OCI-LY7 (cell line): Measurements from ENCODE around the gene CSHL1. TPM values are rescaled to one million over a fixed set of nuclear protein-coding genes. Genes with fewer than 3 reads are reported as not detected.

Experiments
- BruUV-seq: library from RNA; stranded (reverse); fragments of 400-500 nt; replicated peaks from 2 replicates; lab custom pipeline; 2021; lab: Mats Ljungman, UMichigan
- CTCF ChIA-PET: fragments of 300-600 bp; sonication (Branson Sonifier 250); formaldehyde crosslinking; loops from one replicate; lab custom pipeline; 2022; ENCODE audit warnings: antibody characterized with exemption; ENCODE audit not compliant: unreplicated experiment; lab: Charles Lee
- POLR2A ChIA-PET: fragments of 300-600 bp; sonication (Branson Sonifier 250); formaldehyde crosslinking; loops from one replicate; lab custom pipeline; 2022; ENCODE audit warnings: antibody characterized with exemption; lab: Charles Lee
- DNase-seq: peaks from one replicate; pipeline ENCODE4 v3.0.0-alpha.2; 2015; ENCODE audit warnings: low spot score
- H2AFZ ChIP-seq: fragments of 200-600 bp; sonication (generic), shearing (Covaris generic); 2 replicates; pipeline ENCODE4 v1.6.1; 2014; ENCODE audit warnings: mild to moderate bottlenecking, antibody characterized with exemption, low read length, moderate library complexity
- H3K27ac ChIP-seq: fragments of 200-600 bp; sonication (generic); 2 replicates; pipeline ENCODE4 v1.5.1; 2014; ENCODE audit warnings: mixed run types, low read depth, mild to moderate bottlenecking, moderate library complexity, low read length, inconsistent platforms; ENCODE audit not compliant: poor library complexity, severe bottlenecking
- H3K36me3 ChIP-seq: fragments of 200-600 bp; sonication (generic); 2 replicates; pipeline ENCODE4 v1.6.1; 2014; ENCODE audit warnings: mild to moderate bottlenecking, antibody characterized with exemption, low read length, moderate library complexity, mixed read lengths; ENCODE audit not compliant: insufficient read depth
- H3K4me1 ChIP-seq: fragments of 200-600 bp; sonication (generic); 2 replicates; pipeline ENCODE4 v1.5.1; 2014; ENCODE audit warnings: mild to moderate bottlenecking, low read length; ENCODE audit not compliant: insufficient read depth, poor library complexity, severe bottlenecking
- H3K4me2 ChIP-seq: fragments of 200-600 bp; sonication (generic); 2 replicates; pipeline ENCODE4 v1.6.1; 2014; ENCODE audit warnings: mild to moderate bottlenecking, low read length
- H3K4me3 ChIP-seq: fragments of 200-600 bp; sonication (generic); 2 replicates; pipeline ENCODE4 v1.5.1; 2014; ENCODE audit warnings: mild to moderate bottlenecking, low read depth, low read length; ENCODE audit not compliant: poor library complexity, severe bottlenecking
- H3K79me2 ChIP-seq: fragments of 200-600 bp; sonication (generic); 2 replicates; pipeline ENCODE4 v1.6.1; 2016; ENCODE audit warnings: low read depth, mild to moderate bottlenecking, low read length, moderate library complexity, mixed read lengths; ENCODE audit not compliant: insufficient read depth
- H3K9me2 ChIP-seq: fragments of 200-600 bp; sonication (generic); 2 replicates; pipeline ENCODE4 v1.6.1; 2016; ENCODE audit warnings: mild to moderate bottlenecking, low read length, mixed read lengths; ENCODE audit not compliant: insufficient read depth
- H3K9me3 ChIP-seq: fragments of 200-600 bp; sonication (generic); 2 replicates; pipeline ENCODE4 v1.6.1; 2014; ENCODE audit warnings: mild to moderate bottlenecking, mixed run types, low read length, mixed read lengths
- H4K20me1 ChIP-seq: fragments of 200-600 bp; sonication (generic); 2 replicates; pipeline ENCODE4 v1.6.1; 2014; ENCODE audit warnings: mild to moderate bottlenecking, antibody characterized with exemption, low read length, moderate library complexity, mixed read lengths; ENCODE audit not compliant: insufficient read depth
- CTCF ChIP-seq: fragments of 200-600 bp; sonication (generic); conservative IDR thresholded peaks from 2 replicates; pipeline ENCODE4 v1.5.1; 2014; ENCODE audit warnings: mild to moderate bottlenecking, antibody characterized with exemption, low read length, moderate library complexity, mixed read lengths
- EZH2phosphoT487 ChIP-seq: fragments of 200-600 bp; sonication (generic); IDR thresholded peaks from 2 replicates; pipeline ENCODE4 v1.6.1; 2018; ENCODE audit warnings: low read depth, borderline replicate concordance, mild to moderate bottlenecking, mixed run types, antibody characterized with exemption, low read length, moderate library complexity, mixed read lengths
- intact Hi-C: fragments of 100-400 bp; cut with micrococcal nuclease; formaldehyde crosslinking; loops from one replicate; pipeline ENCODE4 v1.10.0; 2022; ENCODE audit not compliant: unreplicated experiment
- total RNA-seq, 2 experiments: library from RNA; depleted of rRNA in 1 of 2; stranded (reverse); fragments of >200 nt in 1 of 2; shearing (Covaris generic) in 1 of 2; gene quantifications; 2 replicates each; pipeline ENCODE4 v1.2.3, GENCODE V29; 2014 to 2022

Gene CSHL1
- total RNA-seq, 2 experiments from 2014 or later: not detected

- H3K9me3 ChIP-seq: no peaks in the 10 kb centered on the region
- H3K27ac ChIP-seq: no peak overlapping the region
- H4K20me1 ChIP-seq: no peaks in the 10 kb centered on the region
- CTCF ChIA-PET: interaction anchor here (1.5 kb wide), 2 partner anchors 8 to 23 kb away, joined by 3 to 6 read pairs; no protein-coding TSS in a partner anchor
- no peaks in the 10 kb centered on the region for H3K9me2 ChIP-seq
- no peak for TF ChIP-seq EZH2phosphoT487
- no peak for TF ChIP-seq CTCF
- H3K4me2 ChIP-seq: no peak overlapping the region
- no TSS peak for BruUV-seq
- no peak for DNase-seq
- intact Hi-C loops: no loop called here
- H2AFZ ChIP-seq: no peak overlapping the region
- no peak overlapping the region for H3K4me3 ChIP-seq
- peaks cover 69% of the 10 kb centered on the region for H3K4me1 ChIP-seq
- H3K36me3 ChIP-seq: no peaks in the 10 kb centered on the region
- no peaks in the 10 kb centered on the region for H3K79me2 ChIP-seq
- POLR2A ChIA-PET: interaction anchor here (0.6 kb wide), 1 partner anchor 9 kb away, joined by 3 read pairs; no protein-coding TSS in a partner anchor
These were observed 31.4 kb upstream of the CSHL1 start for GRCh38 chr17:63942309-63942985.

- no peaks in the 10 kb centered on the region for H3K36me3 ChIP-seq
- POLR2A ChIA-PET: interaction anchor here (0.6 kb wide), 1 partner anchor 8 kb away, joined by 3 read pairs; no protein-coding TSS in a partner anchor
- CTCF ChIA-PET: no interaction called here
- no peak overlapping the region for H3K4me3 ChIP-seq
- no peaks in the 10 kb centered on the region for H4K20me1 ChIP-seq
- no peak for TF ChIP-seq EZH2phosphoT487
- no peak for TF ChIP-seq CTCF
- intact Hi-C loops: no loop called here
- H3K4me1 ChIP-seq: peaks cover 70% of the 10 kb centered on the region
- H3K79me2 ChIP-seq: no peaks in the 10 kb centered on the region
- H3K4me2 ChIP-seq: no peak overlapping the region
- no peak overlapping the region for H2AFZ ChIP-seq
- no peak for DNase-seq
- no peaks in the 10 kb centered on the region for H3K9me2 ChIP-seq
- no peaks in the 10 kb centered on the region for H3K9me3 ChIP-seq
- H3K27ac ChIP-seq: no peak overlapping the region
- no TSS peak for BruUV-seq
These were observed 30.7 kb upstream of the CSHL1 start for GRCh38 chr17:63941751-63942150.

GRCh38 chr17:63941162-63941561 is 30.1 kb upstream of the CSHL1 start:
- ChIA-PET CTCF (no interaction called here), POLR2A (no interaction called here)
- Histone ChIP-seq H3K79me2 (no peaks in the 10 kb centered on the region), H3K9me2 (no peaks in the 10 kb centered on the region), H4K20me1 (no peaks in the 10 kb centered on the region), H3K36me3 (no peaks in the 10 kb centered on the region; the same call in 1 of the 2 replicates), H3K4me2 (no peak overlapping the region), H3K4me3 (no peak overlapping the region), H3K4me1 (peaks cover 70% of the 10 kb centered on the region), H3K27ac (no peak overlapping the region), H2AFZ (no peak overlapping the region), H3K9me3 (no peaks in the 10 kb centered on the region)
- no peak for DNase-seq
- TF ChIP-seq CTCF (no peak), EZH2phosphoT487 (no peak)
- no TSS peak for BruUV-seq
- intact Hi-C loops: no loop called here
